ENCODE results near the gene CPNE6. TPM values are rescaled to one million over a fixed set of nuclear protein-coding genes. Genes with fewer than 3 reads are reported as not detected.

Gene CPNE6
- polyA plus RNA-seq, 3 donors = not detected

GRCh38 chr14:24071836-24072430 is 571 bp downstream of the CPNE6 start:
- Mint-ChIP-seq H3K9me3 (no peaks in the 10 kb centered on the region), H3K27me3 (ENCODE audit: low read depth in 3 of 3) (peaks cover 2 to 17% (median 13%) of the 10 kb centered on the region in 3 donors), H3K27ac (peak overlapping the region in 1 of 7 donors; percentile 36), H3K36me3 (no peaks in the 10 kb centered on the region), H3K4me1 (peaks cover 15% of the 10 kb centered on the region), H3K4me3 (no peak overlapping the region)
- intact Hi-C loops (cut with micrococcal nuclease) = no loop called here
- no peaks in the 10 kb centered on the region for H4K20me1 ChIP-seq (ENCODE audit: insufficient read depth, low read length)
- TF ChIP-seq CTCF (IDR thresholded peaks at IDR 0.05) = no peak
- H3K9me3 ChIP-seq (replicated peaks in 1 of 2; ENCODE audit: control insufficient read depth in 1 of 2, insufficient read depth in 1 of 2, low read length in 2 of 2) = no peaks in the 10 kb centered on the region
- H3K36me3 ChIP-seq (replicated peaks in 1 of 2; ENCODE audit: control insufficient read depth in 1 of 2, insufficient read depth in 2 of 2, low read length in 2 of 2) = no peaks in the 10 kb centered on the region
- H3K27me3 ChIP-seq (ENCODE audit: control insufficient read depth in 2 of 2, insufficient read depth in 2 of 2, low read length in 2 of 2) = no peaks in the 10 kb centered on the region
- H3K27ac ChIP-seq (ENCODE audit: low read depth in 1 of 2, low read length in 2 of 2) = no peak overlapping the region
- no peaks in the 10 kb centered on the region for H3K79me2 ChIP-seq (ENCODE audit: insufficient read depth, low read length)
- H2AFZ ChIP-seq (ENCODE audit: insufficient read depth, low read depth, low read length, poor library complexity, severe bottlenecking) = no peak overlapping the region
- WGBS (ENCODE audit: insufficient coverage) = 88% methylated on average over 12 of the region's 12 CpGs
- H3K4me2 ChIP-seq (replicated peaks; ENCODE audit: extremely low read depth, low read length, poor library complexity, severe bottlenecking) = no peak overlapping the region
- no peaks in the 10 kb centered on the region for H3K4me1 ChIP-seq (ENCODE audit: control insufficient read depth in 1 of 2, insufficient read depth in 2 of 2, low read length in 2 of 2)
- no peak for DNase-seq
- H3K4me3 ChIP-seq (replicated peaks in 1 of 3; ENCODE audit: low read depth in 2 of 3, low read length in 3 of 3) = no peak overlapping the region
- no peak overlapping the region for H3K9ac ChIP-seq (ENCODE audit: insufficient read depth, low read length, poor library complexity, severe bottlenecking)

GRCh38 chr14:24072436-24072835 is 1.1 kb downstream of the CPNE6 start:
- no peak overlapping the region for H3K4me3 Mint-ChIP-seq
- H3K27me3 Mint-ChIP-seq (ENCODE audit: low read depth in 3 of 3) = peaks cover 2 to 17% (median 15%) of the 10 kb centered on the region in 3 donors
- Histone ChIP-seq H4K20me1 (ENCODE audit: insufficient read depth, low read length) (no peaks in the 10 kb centered on the region), H3K79me2 (ENCODE audit: insufficient read depth, low read length) (no peaks in the 10 kb centered on the region), H3K9me3 (replicated peaks in 1 of 2; ENCODE audit: control insufficient read depth in 1 of 2, insufficient read depth in 1 of 2, low read length in 2 of 2) (no peaks in the 10 kb centered on the region), H3K4me1 (ENCODE audit: control insufficient read depth in 1 of 2, insufficient read depth in 2 of 2, low read length in 2 of 2) (no peaks in the 10 kb centered on the region), H3K9ac (ENCODE audit: insufficient read depth, low read length, poor library complexity, severe bottlenecking) (no peak overlapping the region), H2AFZ (ENCODE audit: insufficient read depth, low read depth, low read length, poor library complexity, severe bottlenecking) (no peak overlapping the region), H3K4me2 (replicated peaks; ENCODE audit: extremely low read depth, low read length, poor library complexity, severe bottlenecking) (no peak overlapping the region), H3K4me3 (replicated peaks in 1 of 3; ENCODE audit: low read depth in 2 of 3, low read length in 3 of 3) (no peak overlapping the region), H3K36me3 (replicated peaks in 1 of 2; ENCODE audit: control insufficient read depth in 1 of 2, insufficient read depth in 2 of 2, low read length in 2 of 2) (no peaks in the 10 kb centered on the region), H3K27ac (ENCODE audit: low read depth in 1 of 2, low read length in 2 of 2) (no peak overlapping the region), H3K27me3 (ENCODE audit: control insufficient read depth in 2 of 2, insufficient read depth in 2 of 2, low read length in 2 of 2) (no peaks in the 10 kb centered on the region)
- intact Hi-C loops (cut with micrococcal nuclease) = no loop called here
- peaks cover 15% of the 10 kb centered on the region for H3K4me1 Mint-ChIP-seq
- H3K27ac Mint-ChIP-seq = no peak overlapping the region
- TF ChIP-seq CTCF (IDR thresholded peaks at IDR 0.05) = no peak
- H3K9me3 Mint-ChIP-seq = no peaks in the 10 kb centered on the region
- no peaks in the 10 kb centered on the region for H3K36me3 Mint-ChIP-seq
- DNase-seq = no peak
- WGBS (ENCODE audit: insufficient coverage) = 93% methylated on average over 3 of the region's 7 CpGs
